Loucy (cell line): ENCODE data around the gene KANSL1.

ENCODE experiments used
- H2AFZ ChIP-seq: fragments of 200-600 bp; sonication (generic); 2 replicates; pipeline ENCODE4 v1.6.0; 2016; ENCODE audit warnings: antibody characterized with exemption, mild to moderate bottlenecking, low read length, moderate library complexity
- H3F3A ChIP-seq: fragments of 200-600 bp; 2 replicates; pipeline ENCODE4 v1.6.0; 2016; ENCODE audit warnings: antibody characterized with exemption, low read depth, mild to moderate bottlenecking
- H3K27me3 ChIP-seq: fragments of 200-600 bp; sonication (generic); 2 replicates; pipeline ENCODE4 v1.6.1; 2014; ENCODE audit warnings: low read length, mild to moderate bottlenecking; ENCODE audit not compliant: insufficient read depth, poor library complexity, severe bottlenecking
- H3K36me3 ChIP-seq: fragments of 200-600 bp; sonication (generic); 2 replicates; pipeline ENCODE4 v1.6.1; 2016; ENCODE audit warnings: low read length; ENCODE audit not compliant: insufficient read depth
- H3K4me1 ChIP-seq: fragments of 200-600 bp; sonication (generic); 2 replicates; pipeline ENCODE4 v1.5.1; 2014; ENCODE audit warnings: low read length, mild to moderate bottlenecking; ENCODE audit not compliant: insufficient read depth, poor library complexity, severe bottlenecking
- H3K4me2 ChIP-seq: fragments of 200-600 bp; sonication (generic); 2 replicates; pipeline ENCODE4 v1.6.0; 2014; ENCODE audit warnings: antibody characterized with exemption, low read length, low read depth, mild to moderate bottlenecking; ENCODE audit not compliant: poor library complexity, severe bottlenecking
- H3K4me3 ChIP-seq: fragments of 200-600 bp; sonication (generic); 2 replicates; pipeline ENCODE4 v1.5.1; 2014; ENCODE audit warnings: low read length, mild to moderate bottlenecking, mixed read lengths; ENCODE audit not compliant: poor library complexity, severe bottlenecking
- H3K79me2 ChIP-seq: fragments of 200-600 bp; sonication (generic); 2 replicates; pipeline ENCODE4 v1.6.1; 2014; ENCODE audit warnings: low read length; ENCODE audit not compliant: insufficient read depth
- H3K9ac ChIP-seq: fragments of 200-600 bp; sonication (generic); 2 replicates; pipeline ENCODE4 v1.6.0; 2014; ENCODE audit warnings: mild to moderate bottlenecking, low read depth, low read length, moderate library complexity; ENCODE audit not compliant: poor library complexity, severe bottlenecking
- H3K9me2 ChIP-seq: fragments of 200-600 bp; sonication (generic); replicated peaks from 2 replicates; pipeline ENCODE4 v1.6.1; 2016; ENCODE audit warnings: low read depth, low read length, mixed read lengths
- H3K9me3 ChIP-seq: fragments of 200-600 bp; sonication (generic); 2 replicates; pipeline ENCODE4 v1.6.1; 2014; ENCODE audit warnings: mild to moderate bottlenecking, antibody characterized with exemption, low read length, low read depth; ENCODE audit not compliant: insufficient read depth
- H4K20me1 ChIP-seq: fragments of 200-600 bp; sonication (generic); 2 replicates; pipeline ENCODE4 v1.6.0; 2014; ENCODE audit warnings: antibody characterized with exemption, low read length, mild to moderate bottlenecking; ENCODE audit not compliant: insufficient read depth, poor library complexity, severe bottlenecking
- CTCF ChIP-seq: fragments of 200-600 bp; sonication (generic); conservative IDR thresholded peaks from 2 replicates; pipeline ENCODE4 v1.5.1; 2014; ENCODE audit warnings: mild to moderate bottlenecking, antibody characterized with exemption, low read length
- EZH2phosphoT487 ChIP-seq: fragments of 200-600 bp; IDR thresholded peaks from 2 replicates; pipeline ENCODE4 v1.6.1; 2018; ENCODE audit warnings: antibody characterized with exemption, mild to moderate bottlenecking, moderate library complexity, borderline replicate concordance

The KANSL1 gene

DNA sequence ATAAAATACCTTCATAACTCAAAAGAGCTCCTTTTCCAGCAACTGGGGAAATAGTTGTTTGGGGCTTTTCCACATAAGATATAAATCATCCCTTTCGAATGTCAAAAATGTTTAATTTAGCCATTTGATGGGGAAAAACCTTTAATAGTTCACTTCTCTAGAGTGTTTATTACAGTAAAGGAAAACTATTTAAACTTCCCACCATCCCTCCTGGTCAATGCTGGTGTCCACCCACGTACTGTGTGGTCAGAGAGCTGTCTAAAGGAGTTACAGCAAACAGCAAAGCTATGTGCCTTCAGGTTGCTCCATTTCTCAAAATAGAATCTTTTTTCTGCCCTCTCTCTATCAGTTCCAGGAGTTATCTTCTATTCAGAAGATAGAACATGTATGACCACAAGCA is 33.5 kb downstream of the KANSL1 start:
- Histone ChIP-seq H3K9me2 (no peaks in the 10 kb centered on the region), H2AFZ (no peak overlapping the region), H3K4me3 (no peak overlapping the region), H3F3A (no peaks in the 10 kb centered on the region), H3K4me1 (peaks cover 21% of the 10 kb centered on the region), H3K27me3 (no peaks in the 10 kb centered on the region), H4K20me1 (peaks cover 96% of the 10 kb centered on the region), H3K36me3 (peaks cover 3% of the 10 kb centered on the region; the same call in 1 of the 2 replicates), H3K9me3 (no peaks in the 10 kb centered on the region), H3K79me2 (peaks cover 100% of the 10 kb centered on the region), H3K4me2 (no peak overlapping the region), H3K9ac (no peak overlapping the region)
- no peak for TF ChIP-seq CTCF
- TF ChIP-seq EZH2phosphoT487 = no peak

DNA sequence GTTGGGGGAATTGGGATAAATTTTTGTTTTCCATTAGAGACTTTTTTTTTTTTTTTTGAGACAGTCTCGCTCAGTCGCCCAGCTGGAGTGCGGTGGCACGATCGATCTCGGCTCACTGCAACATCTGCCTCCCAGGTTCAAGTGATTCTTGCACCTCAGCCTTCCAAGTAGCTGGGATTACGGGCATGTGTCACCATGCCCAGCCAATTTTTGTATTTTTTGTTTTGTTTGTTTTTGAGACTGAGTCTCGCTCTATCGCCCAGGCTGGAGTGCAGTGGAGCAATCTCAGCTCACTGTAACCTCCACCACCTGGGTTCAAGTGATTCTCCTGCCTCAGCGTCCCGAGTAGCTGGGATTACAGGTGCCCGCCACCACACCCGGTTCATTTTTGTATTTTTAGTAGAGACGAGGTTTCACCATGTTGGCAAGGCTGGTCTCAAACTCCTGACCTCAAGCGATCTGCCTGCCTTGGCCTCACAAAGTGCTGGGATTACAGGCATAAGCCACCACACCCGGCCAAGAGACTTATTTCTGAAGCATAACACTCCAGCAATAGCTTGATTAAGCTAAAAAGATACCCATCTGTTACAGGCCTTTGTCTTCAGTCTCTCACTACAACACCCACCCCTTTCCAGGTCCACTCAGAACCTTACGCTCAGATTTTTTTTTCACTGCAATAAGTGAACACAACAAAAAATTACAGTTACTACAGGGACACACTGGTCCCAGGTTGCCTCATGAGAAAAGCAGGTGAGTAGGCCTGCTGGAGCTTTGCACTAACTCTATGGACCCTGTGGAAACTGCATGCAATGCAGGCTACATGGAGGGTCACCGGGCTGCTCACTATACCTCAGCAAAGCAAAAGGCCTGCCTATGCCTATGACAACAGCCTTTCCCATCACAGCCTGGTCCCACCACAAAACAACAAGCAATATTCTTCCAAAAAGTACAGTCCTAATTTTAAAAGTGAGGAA is 34.6 kb downstream of the KANSL1 start:
- H3K4me1 ChIP-seq = peaks cover 22% of the 10 kb centered on the region
- TF ChIP-seq EZH2phosphoT487 = no peak
- no peak for TF ChIP-seq CTCF
- H4K20me1 ChIP-seq = peaks cover 96% of the 10 kb centered on the region
- no peaks in the 10 kb centered on the region for H3K9me3 ChIP-seq
- no peak overlapping the region for H3K9ac ChIP-seq
- H3K36me3 ChIP-seq = peaks cover 3% of the 10 kb centered on the region; the same call in 1 of the 2 replicates
- H3K9me2 ChIP-seq = no peaks in the 10 kb centered on the region
- H3K27me3 ChIP-seq = no peaks in the 10 kb centered on the region
- no peak overlapping the region for H3K4me3 ChIP-seq
- H3K79me2 ChIP-seq = peaks cover 100% of the 10 kb centered on the region
- H3K4me2 ChIP-seq = no peak overlapping the region
- H2AFZ ChIP-seq = no peak overlapping the region
- H3F3A ChIP-seq = no peaks in the 10 kb centered on the region

DNA sequence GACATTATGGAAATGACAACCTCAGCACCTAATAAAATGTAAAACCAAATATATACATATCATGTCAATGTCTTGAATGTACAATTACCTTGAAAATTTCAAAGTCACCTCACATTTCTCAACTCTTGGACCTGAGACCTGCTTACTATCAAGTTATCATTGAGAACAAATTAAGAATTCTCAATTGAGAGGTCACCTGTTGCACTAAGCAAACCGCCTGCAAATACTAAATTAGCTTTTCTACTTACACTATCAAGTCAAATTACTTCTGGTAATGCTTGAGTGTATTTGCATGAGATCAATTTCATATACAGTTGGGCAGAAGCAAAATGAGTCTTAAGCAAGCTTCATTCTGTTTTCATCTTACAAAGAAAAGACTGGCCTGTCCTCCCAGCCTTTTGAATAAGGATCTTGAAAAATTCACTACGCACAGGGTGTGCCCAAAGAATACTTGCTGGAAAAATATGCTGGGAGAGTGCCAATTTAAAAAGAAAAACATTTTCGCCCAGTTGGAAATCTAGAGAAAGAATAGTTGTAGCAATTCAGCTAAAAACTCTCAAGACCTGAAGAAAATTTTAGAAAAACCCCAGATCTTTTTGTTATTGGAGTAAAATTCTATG is 35.7 kb downstream of the KANSL1 start:
- no peak for TF ChIP-seq EZH2phosphoT487
- TF ChIP-seq CTCF = no peak
- H3K4me1 ChIP-seq = peaks cover 16% of the 10 kb centered on the region
- no peak overlapping the region for H2AFZ ChIP-seq
- no peaks in the 10 kb centered on the region for H3K9me3 ChIP-seq
- H3K36me3 ChIP-seq = peaks cover 3% of the 10 kb centered on the region; the same call in 1 of the 2 replicates
- peaks cover 100% of the 10 kb centered on the region for H3K79me2 ChIP-seq
- H4K20me1 ChIP-seq = peaks cover 96% of the 10 kb centered on the region
- H3F3A ChIP-seq = no peaks in the 10 kb centered on the region
- no peak overlapping the region for H3K4me3 ChIP-seq
- no peak overlapping the region for H3K9ac ChIP-seq
- no peaks in the 10 kb centered on the region for H3K9me2 ChIP-seq
- no peak overlapping the region for H3K4me2 ChIP-seq
- no peaks in the 10 kb centered on the region for H3K27me3 ChIP-seq
